HEK293 (cell line): Measurements from ENCODE around the gene MYO9B.

Experiments used
- CTCF ChIA-PET: fragments of 350-600 bp; formaldehyde crosslinking; extraction: SDS; loops from one replicate; lab custom pipeline; 2021; ENCODE audit warnings: antibody characterized with exemption; lab: Yijun Ruan, JAX
- POLR2A ChIA-PET: fragments of 300-600 bp; formaldehyde crosslinking; extraction: SDS; loops from one replicate; lab custom pipeline; 2020; ENCODE audit warnings: antibody characterized with exemption, inconsistent platforms; lab: Yijun Ruan, JAX
- H3K27ac ChIP-seq: fragments of 200-500 bp; sonication (Bioruptor generic); 2 replicates; pipeline ENCODE4 v1.5.1; 2014; ENCODE audit warnings: low read depth, low read length, control low read depth, inconsistent platforms; ENCODE audit errors: extremely low read depth
- H3K36me3 ChIP-seq, 2 experiments: fragments of 200-500 bp in 1 of 2; sonication (Bioruptor generic) in 1 of 2; 1 replicate in 1 of 2; 2 replicates in 1 of 2; pipeline ENCODE4 v1.5.1; 2014 to 2017; ENCODE audit warnings: inconsistent platforms in 2 of 2, low read length in 2 of 2; ENCODE audit not compliant: control insufficient read depth in 2 of 2, insufficient read depth in 1 of 2
- H3K4me1 ChIP-seq: fragments of 200-500 bp; sonication (Bioruptor generic); 2 replicates; pipeline ENCODE4 v1.5.1; 2014; ENCODE audit warnings: mild to moderate bottlenecking, low read length, inconsistent platforms; ENCODE audit not compliant: control insufficient read depth, insufficient read depth
- H3K4me3 ChIP-seq: 2 replicates; pipeline ENCODE4 v1.5.1; 2011; ENCODE audit warnings: low read depth, mild to moderate bottlenecking, control low read depth, low read length, moderate library complexity
- H3K9me3 ChIP-seq: fragments of 200-500 bp; sonication (Bioruptor generic); 2 replicates; pipeline ENCODE4 v1.5.1; 2014; ENCODE audit warnings: low read depth, low read length, inconsistent platforms; ENCODE audit not compliant: control insufficient read depth, insufficient read depth
- CTCF ChIP-seq: fragments of 450-650 bp; formaldehyde crosslinking; IDR thresholded peaks from 2 replicates; pipeline ENCODE4 v1.5.1; 2016; ENCODE audit warnings: missing biosample characterization, missing genetic modification characterization
- HOXC10 ChIP-seq: sonication (generic); formaldehyde crosslinking; IDR thresholded peaks from 2 replicates; pipeline ENCODE4 v1.8.1; 2023; ENCODE audit warnings: mild to moderate bottlenecking, missing genetic modification reagents
- MYNN ChIP-seq: fragments of 450-650 bp; formaldehyde crosslinking; IDR thresholded peaks from 2 replicates; pipeline ENCODE4 v1.5.1; 2016; ENCODE audit warnings: missing biosample characterization, missing genetic modification characterization, borderline replicate concordance
- PRDM4 ChIP-seq: fragments of 450-650 bp; formaldehyde crosslinking; IDR thresholded peaks from 2 replicates; pipeline ENCODE4 v1.5.1; 2017; ENCODE audit warnings: missing biosample characterization, missing genetic modification characterization
- SP7 ChIP-seq: fragments of 450-650 bp; formaldehyde crosslinking; IDR thresholded peaks from 2 replicates; pipeline ENCODE4 v1.5.1; 2016; ENCODE audit warnings: missing biosample characterization, missing genetic modification characterization
- TCF7L2 ChIP-seq: IDR thresholded peaks from 2 replicates; pipeline ENCODE4 v1.6.1; 2011; ENCODE audit warnings: low read depth, mild to moderate bottlenecking, inconsistent platforms, low read length, moderate library complexity, borderline replicate concordance
- TRIM28 ChIP-seq: IDR thresholded peaks from 2 replicates; pipeline ENCODE4 v1.6.1; 2011; ENCODE audit warnings: low read length, control low read depth, borderline replicate concordance
- ZBTB1 ChIP-seq: fragments of 450-650 bp; formaldehyde crosslinking; IDR thresholded peaks from 2 replicates; pipeline ENCODE4 v1.5.1; 2016; ENCODE audit warnings: missing biosample characterization, missing genetic modification characterization
- ZNF112 ChIP-seq: fragments of 450-650 bp; formaldehyde crosslinking; IDR thresholded peaks from 2 replicates; pipeline ENCODE4 v1.5.0; 2017; ENCODE audit warnings: missing biosample characterization, missing genetic modification characterization
- ZNF121 ChIP-seq: fragments of 450-650 bp; formaldehyde crosslinking; IDR thresholded peaks from 2 replicates; pipeline ENCODE4 v1.5.1; 2016; ENCODE audit warnings: missing biosample characterization, missing genetic modification characterization
- ZNF138 ChIP-seq: fragments of 450-650 bp; formaldehyde crosslinking; IDR thresholded peaks from 2 replicates; pipeline ENCODE4 v1.5.1; 2016; ENCODE audit warnings: missing biosample characterization, missing genetic modification characterization, borderline replicate concordance
- ZNF157 ChIP-seq: fragments of 450-650 bp; formaldehyde crosslinking; IDR thresholded peaks from 2 replicates; pipeline ENCODE4 v1.5.1; 2016; ENCODE audit warnings: missing biosample characterization, missing genetic modification characterization
- ZNF211 ChIP-seq: fragments of 450-650 bp; formaldehyde crosslinking; IDR thresholded peaks from 2 replicates; pipeline ENCODE4 v1.5.1; 2016; ENCODE audit warnings: low read depth, missing biosample characterization, missing genetic modification characterization
- ZNF362 ChIP-seq: fragments of 450-650 bp; formaldehyde crosslinking; IDR thresholded peaks from 2 replicates; pipeline ENCODE4 v1.5.1; 2016; ENCODE audit warnings: missing biosample characterization, missing genetic modification characterization
- ZNF394 ChIP-seq: fragments of 450-650 bp; formaldehyde crosslinking; IDR thresholded peaks from 2 replicates; pipeline ENCODE4 v1.5.1; 2016; ENCODE audit warnings: missing biosample characterization, missing genetic modification characterization, mild to moderate bottlenecking, moderate library complexity, borderline replicate concordance
- ZNF449 ChIP-seq: fragments of 450-650 bp; formaldehyde crosslinking; IDR thresholded peaks from 2 replicates; pipeline ENCODE4 v1.5.1; 2017; ENCODE audit warnings: missing biosample characterization, mild to moderate bottlenecking, missing genetic modification characterization, moderate library complexity
- ZNF623 ChIP-seq: fragments of 450-650 bp; formaldehyde crosslinking; IDR thresholded peaks from 2 replicates; pipeline ENCODE4 v1.5.1; 2016; ENCODE audit warnings: missing biosample characterization, missing genetic modification characterization
- ZNF664 ChIP-seq: fragments of 450-650 bp; formaldehyde crosslinking; IDR thresholded peaks from 2 replicates; pipeline ENCODE4 v1.5.1; 2016; ENCODE audit warnings: missing biosample characterization, missing genetic modification characterization
- ZNF830 ChIP-seq: fragments of 450-650 bp; IDR thresholded peaks from 2 replicates; pipeline ENCODE4 v1.5.0; 2018; ENCODE audit warnings: missing biosample characterization, missing genetic modification characterization, low read depth, mild to moderate bottlenecking, moderate library complexity

Gene MYO9B

GRCh38 chr19:17236811-17237543 is 161.4 kb downstream of the MYO9B start (continued):
- TF ChIP-seq ZNF449 (no peak), ZNF211 (tag by site-specific recombination) (no peak), PRDM4 (tag by site-specific recombination) (no peak), ZNF394 (no peak), CTCF (tag by site-specific recombination) (no peak), ZNF138 (tag by site-specific recombination) (no peak), ZNF112 (no peak), ZNF830 (no peak), ZNF362 (tag by site-specific recombination) (no peak), SP7 (peak; percentile 53)

- POLR2A ChIA-PET, result interaction anchor here (1.3 to 3.5 kb wide), 2 partner anchors 12 to 29 kb away, joined by 3 to 25 read pairs; partner anchors contain the start of gene OCEL1
- CTCF ChIA-PET, result no interaction called here
- peaks cover 11% of the 10 kb centered on the region for H3K4me1 ChIP-seq
Observed at GRCh38 chr19:17237747-17238706, 162.4 kb downstream of the MYO9B start.

More at GRCh38 chr19:17237747-17238706, 162.4 kb downstream of the MYO9B start:
- no peak overlapping the region for H3K27ac ChIP-seq
- peaks cover 6 to 42% of the 10 kb centered on the region in 2 experiments; a peak in 2 of 3 replicates for H3K36me3 ChIP-seq
- no peak overlapping the region for H3K4me3 ChIP-seq
- TF ChIP-seq HOXC10 (CRISPR knock-in tag) (no peak), ZNF664 (tag by site-specific recombination) (peak; percentile 79), MYNN (tag by site-specific recombination) (no peak), ZBTB1 (tag by site-specific recombination) (no peak), ZNF157 (tag by site-specific recombination) (no peak), ZNF623 (tag by site-specific recombination) (peak; percentile 96), TRIM28 (no peak), TCF7L2 (no peak), ZNF121 (tag by site-specific recombination) (peak; percentile 76)
- H3K9me3 ChIP-seq, result no peaks in the 10 kb centered on the region
